Measurements from ENCODE around the gene FXYD3.

GRCh38 chr19:35074426-35075201 is 41.0 kb upstream of the FXYD3 start:
- TF ChIP-seq ETS1 (CRISPR knock-in tag; IDR thresholded peaks at IDR 0.05) (no peak), PRDM10 (CRISPR knock-in tag; IDR thresholded peaks at IDR 0.05; ENCODE audit: low read depth) (no peak), KLF13 (CRISPR knock-in tag; IDR thresholded peaks at IDR 0.05) (no peak), ESRRA (CRISPR knock-in tag; IDR thresholded peaks at IDR 0.05; ENCODE audit: low read depth) (no peak), CTCF (CRISPR knock-in tag; IDR thresholded peaks at IDR 0.05) (no peak), JUND (CRISPR knock-in tag; IDR thresholded peaks at IDR 0.05) (no peak), ARNT (IDR thresholded peaks at IDR 0.05) (no peak)
